Measurements from ENCODE around the gene OR1E1. TPM values are rescaled to one million over a fixed set of nuclear protein-coding genes. Genes with fewer than 3 reads are reported as not detected.

The OR1E1 gene
- polyA plus RNA-seq, 1 donor from 2014 or later = not detected

GRCh38 chr17:3440451-3440850 lies 42.2 kb upstream of the OR1E1 start:
- no peaks in the 10 kb centered on the region for H4K20me1 ChIP-seq (ENCODE audit: insufficient read depth)
- no peak overlapping the region for H3K4me3 ChIP-seq (ENCODE audit: low read length)
- H2AFZ ChIP-seq (ENCODE audit: low read depth, low read length) = no peak overlapping the region
- H3K9me2 ChIP-seq (ENCODE audit: insufficient read depth, low read length) = no peaks in the 10 kb centered on the region
- no peaks in the 10 kb centered on the region for H3K79me2 ChIP-seq (replicated peaks; ENCODE audit: insufficient read depth, low read length)
- H3K9me3 ChIP-seq (ENCODE audit: low read length) = no peaks in the 10 kb centered on the region
- no peak overlapping the region for H3K9ac ChIP-seq (ENCODE audit: low read length)
- H3K36me3 ChIP-seq (ENCODE audit: insufficient read depth, low read length) = no peaks in the 10 kb centered on the region
- H3K4me2 ChIP-seq (ENCODE audit: low read length) = no peak overlapping the region
- no peak overlapping the region for H3K27ac ChIP-seq (ENCODE audit: low read length)
- TF ChIP-seq POLR2AphosphoS5 (IDR thresholded peaks at IDR 0.05) = no peak
- no peak for TF ChIP-seq EZH2 (IDR thresholded peaks at IDR 0.05; ENCODE audit: borderline replicate concordance, insufficient read depth, low read length, poor library complexity, severe bottlenecking)
- TF ChIP-seq, protein P1, sequence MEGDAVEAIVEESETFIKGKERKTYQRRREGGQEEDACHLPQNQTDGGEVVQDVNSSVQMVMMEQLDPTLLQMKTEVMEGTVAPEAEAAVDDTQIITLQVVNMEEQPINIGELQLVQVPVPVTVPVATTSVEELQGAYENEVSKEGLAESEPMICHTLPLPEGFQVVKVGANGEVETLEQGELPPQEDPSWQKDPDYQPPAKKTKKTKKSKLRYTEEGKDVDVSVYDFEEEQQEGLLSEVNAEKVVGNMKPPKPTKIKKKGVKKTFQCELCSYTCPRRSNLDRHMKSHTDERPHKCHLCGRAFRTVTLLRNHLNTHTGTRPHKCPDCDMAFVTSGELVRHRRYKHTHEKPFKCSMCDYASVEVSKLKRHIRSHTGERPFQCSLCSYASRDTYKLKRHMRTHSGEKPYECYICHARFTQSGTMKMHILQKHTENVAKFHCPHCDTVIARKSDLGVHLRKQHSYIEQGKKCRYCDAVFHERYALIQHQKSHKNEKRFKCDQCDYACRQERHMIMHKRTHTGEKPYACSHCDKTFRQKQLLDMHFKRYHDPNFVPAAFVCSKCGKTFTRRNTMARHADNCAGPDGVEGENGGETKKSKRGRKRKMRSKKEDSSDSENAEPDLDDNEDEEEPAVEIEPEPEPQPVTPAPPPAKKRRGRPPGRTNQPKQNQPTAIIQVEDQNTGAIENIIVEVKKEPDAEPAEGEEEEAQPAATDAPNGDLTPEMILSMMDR (IDR thresholded peaks at IDR 0.05; ENCODE audit: poor library complexity, severe bottlenecking) = no peak
- no peak for TF ChIP-seq MXI1 (conservative IDR thresholded peaks at IDR 0.05; ENCODE audit: poor library complexity, severe bottlenecking)
- no peak for TF ChIP-seq SMC3 (conservative IDR thresholded peaks at IDR 0.05; ENCODE audit: poor library complexity)
- TF ChIP-seq EP300 (conservative IDR thresholded peaks at IDR 0.05; ENCODE audit: poor library complexity, severe bottlenecking) = no peak
- TF ChIP-seq TAF1 (IDR thresholded peaks at IDR 0.05; ENCODE audit: low read depth) = no peak
- TF ChIP-seq, protein P2, sequence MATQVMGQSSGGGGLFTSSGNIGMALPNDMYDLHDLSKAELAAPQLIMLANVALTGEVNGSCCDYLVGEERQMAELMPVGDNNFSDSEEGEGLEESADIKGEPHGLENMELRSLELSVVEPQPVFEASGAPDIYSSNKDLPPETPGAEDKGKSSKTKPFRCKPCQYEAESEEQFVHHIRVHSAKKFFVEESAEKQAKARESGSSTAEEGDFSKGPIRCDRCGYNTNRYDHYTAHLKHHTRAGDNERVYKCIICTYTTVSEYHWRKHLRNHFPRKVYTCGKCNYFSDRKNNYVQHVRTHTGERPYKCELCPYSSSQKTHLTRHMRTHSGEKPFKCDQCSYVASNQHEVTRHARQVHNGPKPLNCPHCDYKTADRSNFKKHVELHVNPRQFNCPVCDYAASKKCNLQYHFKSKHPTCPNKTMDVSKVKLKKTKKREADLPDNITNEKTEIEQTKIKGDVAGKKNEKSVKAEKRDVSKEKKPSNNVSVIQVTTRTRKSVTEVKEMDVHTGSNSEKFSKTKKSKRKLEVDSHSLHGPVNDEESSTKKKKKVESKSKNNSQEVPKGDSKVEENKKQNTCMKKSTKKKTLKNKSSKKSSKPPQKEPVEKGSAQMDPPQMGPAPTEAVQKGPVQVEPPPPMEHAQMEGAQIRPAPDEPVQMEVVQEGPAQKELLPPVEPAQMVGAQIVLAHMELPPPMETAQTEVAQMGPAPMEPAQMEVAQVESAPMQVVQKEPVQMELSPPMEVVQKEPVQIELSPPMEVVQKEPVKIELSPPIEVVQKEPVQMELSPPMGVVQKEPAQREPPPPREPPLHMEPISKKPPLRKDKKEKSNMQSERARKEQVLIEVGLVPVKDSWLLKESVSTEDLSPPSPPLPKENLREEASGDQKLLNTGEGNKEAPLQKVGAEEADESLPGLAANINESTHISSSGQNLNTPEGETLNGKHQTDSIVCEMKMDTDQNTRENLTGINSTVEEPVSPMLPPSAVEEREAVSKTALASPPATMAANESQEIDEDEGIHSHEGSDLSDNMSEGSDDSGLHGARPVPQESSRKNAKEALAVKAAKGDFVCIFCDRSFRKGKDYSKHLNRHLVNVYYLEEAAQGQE (IDR thresholded peaks at IDR 0.05; ENCODE audit: borderline replicate concordance) = no peak
- TF ChIP-seq RAD21 (conservative IDR thresholded peaks at IDR 0.05) = no peak
- H3K27me3 ChIP-seq (ENCODE audit: insufficient read depth, low read depth, low read length) = no peaks in the 10 kb centered on the region
- H3F3A ChIP-seq (ENCODE audit: insufficient read depth, low read length, poor library complexity, severe bottlenecking) = no peaks in the 10 kb centered on the region

GRCh38 chr17:3438368-3438767 lies 40.2 kb upstream of the OR1E1 start:
- Histone ChIP-seq H3K4me2 (ENCODE audit: low read length) (no peak overlapping the region), H3K36me3 (ENCODE audit: insufficient read depth, low read length) (no peaks in the 10 kb centered on the region), H3F3A (ENCODE audit: insufficient read depth, low read length, poor library complexity, severe bottlenecking) (no peaks in the 10 kb centered on the region), H4K20me1 (ENCODE audit: insufficient read depth) (no peaks in the 10 kb centered on the region), H3K79me2 (replicated peaks; ENCODE audit: insufficient read depth, low read length) (no peaks in the 10 kb centered on the region), H3K9ac (ENCODE audit: low read length) (no peak overlapping the region), H3K27me3 (ENCODE audit: insufficient read depth, low read depth, low read length) (no peaks in the 10 kb centered on the region), H2AFZ (ENCODE audit: low read depth, low read length) (no peak overlapping the region), H3K27ac (ENCODE audit: low read length) (no peak overlapping the region), H3K4me3 (ENCODE audit: low read length) (no peak overlapping the region), H3K9me2 (ENCODE audit: insufficient read depth, low read length) (no peaks in the 10 kb centered on the region), H3K9me3 (ENCODE audit: low read length) (no peaks in the 10 kb centered on the region)
- TF ChIP-seq, protein P2 (IDR thresholded peaks at IDR 0.05; ENCODE audit: borderline replicate concordance) = no peak
- TF ChIP-seq EP300 (conservative IDR thresholded peaks at IDR 0.05; ENCODE audit: poor library complexity, severe bottlenecking) (no peak), TAF1 (IDR thresholded peaks at IDR 0.05; ENCODE audit: low read depth) (no peak), EZH2 (IDR thresholded peaks at IDR 0.05; ENCODE audit: borderline replicate concordance, insufficient read depth, low read length, poor library complexity, severe bottlenecking) (no peak), POLR2AphosphoS5 (IDR thresholded peaks at IDR 0.05) (no peak), RAD21 (conservative IDR thresholded peaks at IDR 0.05) (no peak), SMC3 (conservative IDR thresholded peaks at IDR 0.05; ENCODE audit: poor library complexity) (no peak), MXI1 (conservative IDR thresholded peaks at IDR 0.05; ENCODE audit: poor library complexity, severe bottlenecking) (no peak)
- TF ChIP-seq, protein P1 (IDR thresholded peaks at IDR 0.05; ENCODE audit: poor library complexity, severe bottlenecking) = no peak

All from neural cell (in vitro differentiated cells).